Karpas-422 (cell line): Measurements from ENCODE around the gene ZIC2. TPM values are rescaled to one million over a fixed set of nuclear protein-coding genes. Genes with fewer than 3 reads are reported as not detected.
"Not testable (repeated sequence)": the region's sequence is repeated elsewhere in the genome, so short reads cannot be mapped to it uniquely, and the experiment has no call there.

ENCODE experiments used
- DNase-seq: peaks from one replicate; pipeline ENCODE4 v3.0.0-alpha.2; 2015
- H2AFZ ChIP-seq: fragments of 200-600 bp; sonication (generic); 2 replicates; pipeline ENCODE4 v1.6.1; 2014; ENCODE audit warnings: antibody characterized with exemption, low read length, mixed read lengths
- H3K27ac ChIP-seq: fragments of 200-600 bp; sonication (generic); 2 replicates; pipeline ENCODE4 v1.5.1; 2014; ENCODE audit warnings: mild to moderate bottlenecking, low read length, moderate library complexity
- H3K27me3 ChIP-seq: fragments of 200-600 bp; sonication (generic); 2 replicates; pipeline ENCODE4 v1.6.1; 2014; ENCODE audit warnings: low read length, mixed read lengths
- H3K36me3 ChIP-seq: fragments of 200-600 bp; sonication (generic); 2 replicates; pipeline ENCODE4 v1.6.1; 2014; ENCODE audit warnings: low read length, mixed read lengths; ENCODE audit not compliant: insufficient read depth
- H3K4me1 ChIP-seq: fragments of 200-600 bp; sonication (generic); 2 replicates; pipeline ENCODE4 v1.6.1; 2014; ENCODE audit warnings: mild to moderate bottlenecking, low read length, mixed read lengths
- H3K4me2 ChIP-seq: fragments of 200-600 bp; sonication (generic); 2 replicates; pipeline ENCODE4 v1.6.1; 2014; ENCODE audit warnings: low read length, low read depth, mild to moderate bottlenecking; ENCODE audit not compliant: poor library complexity, severe bottlenecking
- H3K4me3 ChIP-seq: fragments of 200-600 bp; sonication (generic); 2 replicates; pipeline ENCODE4 v1.5.1; 2014; ENCODE audit warnings: mild to moderate bottlenecking, antibody characterized with exemption, low read length, mixed read lengths
- H3K79me2 ChIP-seq: fragments of 200-600 bp; sonication (generic); 2 replicates; pipeline ENCODE4 v1.6.1; 2014; ENCODE audit warnings: mild to moderate bottlenecking, low read length, mixed read lengths
- H3K9ac ChIP-seq: fragments of 200-600 bp; sonication (generic); 2 replicates; pipeline ENCODE4 v1.6.0; 2014; ENCODE audit warnings: low read length
- H3K9me2 ChIP-seq: fragments of 200-600 bp; sonication (generic), shearing (Covaris generic); replicated peaks from 2 replicates; pipeline ENCODE4 v1.6.0; 2014; ENCODE audit warnings: mild to moderate bottlenecking, low read length, moderate library complexity; ENCODE audit not compliant: insufficient read depth
- H3K9me3 ChIP-seq: fragments of 300-700, 200-600 bp; sonication (generic); 2 replicates; pipeline ENCODE4 v1.6.1; 2014; ENCODE audit warnings: low read length, mixed read lengths
- H4K20me1 ChIP-seq: fragments of 200-600 bp; sonication (generic); 2 replicates; pipeline ENCODE4 v1.6.1; 2014; ENCODE audit warnings: mild to moderate bottlenecking, antibody characterized with exemption, low read length, low read depth; ENCODE audit not compliant: insufficient read depth
- total RNA-seq: library from RNA; depleted of rRNA; stranded (reverse); fragments of >200 nt; shearing (Covaris generic); gene quantifications from 2 replicates; pipeline ENCODE4 v1.2.3, GENCODE V29; 2014; ENCODE audit warnings: low replicate concordance; rRNA removed

Gene ZIC2
- total RNA-seq, 1 experiment from 2014 or later = not detected

DNA sequence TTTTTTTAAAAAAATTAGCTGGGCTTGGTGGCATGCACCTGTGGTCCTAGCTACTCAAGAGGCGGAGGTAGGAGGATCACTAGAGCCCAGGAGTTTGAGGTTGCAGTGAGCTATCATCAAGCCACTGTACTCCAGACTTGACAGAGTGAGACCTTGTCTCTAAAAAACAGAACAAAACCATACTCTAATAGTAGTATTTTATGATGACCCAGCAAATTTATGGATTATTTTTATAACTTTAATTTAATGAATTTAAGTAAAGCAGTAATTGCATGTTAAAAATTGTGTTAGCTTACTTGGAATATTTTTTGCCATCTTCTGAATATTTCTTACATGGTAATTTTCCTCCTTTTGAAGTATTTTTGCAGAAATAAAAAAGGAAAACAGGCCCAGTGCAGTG is 48.3 kb downstream of the ZIC2 start:
- H3K4me1 ChIP-seq = no peaks in the 10 kb centered on the region
- no peaks in the 10 kb centered on the region for H3K79me2 ChIP-seq
- no peaks in the 10 kb centered on the region for H4K20me1 ChIP-seq
- no peaks in the 10 kb centered on the region for H3K9me3 ChIP-seq
- no peak for DNase-seq
- H3K4me3 ChIP-seq = no peak overlapping the region
- no peaks in the 10 kb centered on the region for H3K9me2 ChIP-seq
- no peak overlapping the region for H2AFZ ChIP-seq
- H3K36me3 ChIP-seq = no peaks in the 10 kb centered on the region
- H3K9ac ChIP-seq = no peak overlapping the region
- H3K27me3 ChIP-seq = no peaks in the 10 kb centered on the region
- no peak overlapping the region for H3K27ac ChIP-seq
- H3K4me2 ChIP-seq = no peak overlapping the region

DNA sequence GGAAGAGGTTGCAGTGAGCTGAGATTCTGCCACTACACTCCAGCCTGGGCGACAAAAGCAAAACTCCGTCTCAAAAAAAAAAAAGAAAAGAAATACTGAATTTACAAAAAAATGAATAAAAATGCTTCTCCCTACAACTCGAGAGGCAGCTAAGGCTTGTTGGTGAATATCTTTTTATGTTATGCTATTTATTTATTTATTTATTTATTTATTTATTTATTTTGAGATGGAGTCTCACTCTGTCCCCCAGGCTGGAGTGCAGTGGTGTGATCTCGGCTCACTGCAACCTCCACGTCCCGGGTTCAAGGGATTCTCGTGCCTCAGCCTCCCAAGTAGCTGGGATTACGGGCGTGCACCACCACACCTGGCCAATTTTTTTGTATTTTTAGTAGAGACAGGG is 51.1 kb downstream of the ZIC2 start:
- not testable (repeated sequence) for H3K9ac ChIP-seq, H3K79me2 ChIP-seq, H4K20me1 ChIP-seq, H3K27ac ChIP-seq, H3K4me3 ChIP-seq, H3K9me3 ChIP-seq, DNase-seq, H3K4me1 ChIP-seq, H3K36me3 ChIP-seq, H3K27me3 ChIP-seq, H2AFZ ChIP-seq, H3K4me2 ChIP-seq, H3K9me2 ChIP-seq

DNA sequence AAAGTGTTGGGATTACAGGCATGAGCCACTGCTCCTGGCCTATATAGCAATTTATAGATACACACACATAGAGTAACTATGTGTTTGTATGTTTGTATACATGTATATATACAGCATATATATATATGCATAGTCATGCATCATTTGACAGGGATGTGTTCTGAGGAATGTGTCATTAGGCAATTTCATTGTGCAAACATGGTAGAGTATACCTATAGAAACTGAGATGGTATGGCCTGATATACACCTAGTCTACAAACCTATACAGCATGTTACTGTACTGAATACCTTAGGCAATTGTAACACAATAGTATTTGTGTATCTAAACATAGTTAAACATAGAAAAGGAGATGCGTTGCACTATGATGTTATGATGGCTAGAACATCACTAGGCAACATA is 54.4 kb downstream of the ZIC2 start:
- no peaks in the 10 kb centered on the region for H3K79me2 ChIP-seq
- no peaks in the 10 kb centered on the region for H3K9me2 ChIP-seq
- H3K27me3 ChIP-seq = no peaks in the 10 kb centered on the region
- DNase-seq = no peak
- H4K20me1 ChIP-seq = no peaks in the 10 kb centered on the region
- H3K36me3 ChIP-seq = no peaks in the 10 kb centered on the region
- no peak overlapping the region for H2AFZ ChIP-seq
- no peak overlapping the region for H3K9ac ChIP-seq
- H3K4me3 ChIP-seq = no peak overlapping the region
- no peaks in the 10 kb centered on the region for H3K4me1 ChIP-seq
- H3K27ac ChIP-seq = no peak overlapping the region
- H3K9me3 ChIP-seq = no peaks in the 10 kb centered on the region
- H3K4me2 ChIP-seq = no peak overlapping the region

Other genes starting within 250 kb of the ZIC2 start
- not detected in 2 replicates for gene ZIC5, start 10.0 kb upstream of the ZIC2 start, total RNA-seq
- 4.3 and 7.0 TPM in 2 replicates for gene PCCA, start 107.3 kb downstream of the ZIC2 start, total RNA-seq